LHCN-M2 (cell line): ENCODE data around the gene A1BG. TPM values are rescaled to one million over a fixed set of nuclear protein-coding genes. Genes with fewer than 3 reads are reported as not detected.
"Not testable (repeated sequence)": the region's sequence is repeated elsewhere in the genome, so short reads cannot be mapped to it uniquely, and the experiment has no call there.

ENCODE experiments used
- DNase-seq: peaks from one replicate; pipeline ENCODE4 v3.0.0-alpha.2; 2012; ENCODE audit warnings: low read depth
- total RNA-seq: library from RNA; depleted of rRNA; stranded (reverse); fragments of >200 nt; gene quantifications from 2 replicates; pipeline ENCODE4 v1.2.3, GENCODE V29; 2014

The A1BG gene
- total RNA-seq, 1 experiment from 2014 or later: 27.7 TPM

DNA sequence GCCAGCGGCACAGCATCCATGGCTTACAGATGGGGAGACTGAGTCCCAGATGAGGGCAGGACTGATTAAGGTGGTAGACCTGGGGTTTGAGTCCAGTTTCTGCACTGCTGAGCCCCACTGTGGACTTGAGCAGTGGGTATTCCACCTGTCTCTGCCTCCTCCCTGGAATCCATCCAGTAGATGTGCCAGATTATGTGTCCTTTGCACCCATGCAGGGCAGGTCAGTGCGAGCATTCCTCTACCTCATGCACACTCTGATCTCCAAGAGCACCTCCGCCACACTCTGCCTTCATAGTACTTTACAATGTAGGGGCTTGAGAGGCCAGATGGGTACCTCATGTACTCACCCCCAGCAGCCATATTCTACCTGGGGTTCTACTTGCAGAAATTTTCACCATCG lies 16.5 kb downstream of the A1BG start:
- DNase-seq: no peak

DNA sequence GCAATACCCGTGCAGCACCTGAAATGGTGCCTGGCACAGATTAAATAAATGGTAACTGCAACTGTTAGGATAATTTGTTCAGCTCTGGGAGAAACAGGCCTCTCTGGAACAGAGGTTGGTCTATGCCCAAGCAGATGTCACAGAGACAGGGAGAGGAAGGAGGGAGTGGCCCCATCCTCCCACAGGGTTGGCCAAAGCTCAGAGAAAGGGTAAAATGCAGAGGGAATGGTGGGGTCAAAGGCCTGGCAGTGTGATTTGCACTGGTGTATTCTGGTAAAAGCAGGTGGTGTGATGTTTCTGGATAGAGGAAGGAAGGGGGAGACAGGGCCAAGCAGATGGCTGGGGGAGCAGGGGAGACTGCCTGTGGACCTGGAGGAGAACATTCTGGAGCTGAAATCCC lies 17.1 kb downstream of the A1BG start:
- DNase-seq: no peak

DNA sequence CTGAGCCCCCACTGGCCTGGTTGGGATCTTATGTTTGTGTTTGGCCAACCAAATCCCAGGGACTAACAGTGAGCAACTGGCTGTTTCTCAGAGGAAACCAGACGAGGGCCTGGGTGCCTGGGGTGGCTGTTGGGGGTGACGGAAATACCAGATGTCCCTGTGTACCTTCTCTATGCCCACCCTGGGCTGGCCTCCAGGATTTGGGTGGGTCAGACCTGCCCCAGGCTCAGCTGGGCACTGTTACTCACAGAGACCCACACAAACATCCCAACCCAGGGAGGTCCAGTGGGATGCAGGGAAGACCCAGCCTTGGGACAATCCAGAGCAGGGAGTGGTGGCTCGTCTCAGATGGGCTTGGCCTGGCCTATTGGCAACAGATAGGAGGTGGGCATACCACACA lies 17.7 kb downstream of the A1BG start:
- no peak for DNase-seq

- DNase-seq: no peak
Observed at GRCh38 chr19:58334691-58335249, 18.5 kb downstream of the A1BG start.

DNA sequence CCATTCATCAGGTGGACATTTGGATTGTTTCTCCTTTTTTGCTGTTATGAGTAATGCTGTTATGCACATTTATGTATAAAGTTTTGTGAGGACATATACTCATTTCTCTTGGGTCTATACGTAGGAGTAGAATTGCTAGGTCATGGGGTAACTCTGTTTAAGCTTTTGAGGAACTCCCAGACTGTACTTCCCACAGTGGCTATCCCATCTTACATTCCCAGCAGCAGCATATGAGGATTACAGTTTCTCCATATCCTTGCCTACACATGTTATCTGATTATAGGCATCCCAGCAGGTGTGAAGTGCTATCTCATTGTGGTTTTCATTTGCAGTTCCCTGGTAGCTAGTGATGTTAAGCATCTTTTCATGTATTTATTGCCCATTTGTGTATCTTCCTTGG lies 20.6 kb downstream of the A1BG start:
- no peak for DNase-seq

DNA sequence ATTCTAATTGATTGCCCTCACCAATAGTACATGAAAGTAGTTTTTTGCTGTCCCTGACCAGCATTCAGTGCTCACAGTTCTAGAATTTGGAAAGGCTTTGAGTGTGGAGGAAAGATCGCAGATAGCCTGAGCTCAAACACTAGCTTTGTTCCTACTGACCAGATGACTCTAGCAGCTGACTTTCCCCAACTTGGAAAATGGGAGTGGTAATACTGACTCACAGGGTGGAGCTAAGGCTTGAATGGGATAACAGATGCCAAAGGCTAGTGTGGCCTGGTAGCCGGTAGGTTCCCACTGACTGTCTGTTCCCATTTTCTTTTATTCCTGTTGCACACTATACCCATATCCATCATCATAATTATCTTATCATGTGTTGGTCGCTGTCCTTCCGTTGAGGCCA lies 22.8 kb downstream of the A1BG start:
- DNase-seq: peak; percentile 92

DNA sequence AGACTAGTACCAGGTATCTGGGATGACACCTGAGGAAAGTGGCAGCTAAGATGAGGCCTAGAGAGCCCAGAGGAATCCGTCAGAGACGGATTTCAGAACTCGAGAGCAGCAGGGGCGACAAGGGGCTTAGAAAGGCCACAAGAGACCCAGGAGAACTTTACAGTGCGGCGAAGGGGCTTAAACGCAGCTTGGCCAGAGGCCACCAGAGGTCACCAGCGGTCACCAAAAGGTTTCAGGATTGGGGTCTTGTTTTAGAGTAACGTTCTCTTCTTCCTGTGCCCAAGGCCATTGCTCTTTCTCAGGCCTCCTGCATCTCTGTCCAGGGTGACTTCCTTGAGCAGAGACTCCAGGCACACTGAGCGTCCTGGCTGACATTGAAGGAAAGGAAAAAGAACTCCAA lies 24.3 kb downstream of the A1BG start:
- peak; percentile 11 for DNase-seq

DNA sequence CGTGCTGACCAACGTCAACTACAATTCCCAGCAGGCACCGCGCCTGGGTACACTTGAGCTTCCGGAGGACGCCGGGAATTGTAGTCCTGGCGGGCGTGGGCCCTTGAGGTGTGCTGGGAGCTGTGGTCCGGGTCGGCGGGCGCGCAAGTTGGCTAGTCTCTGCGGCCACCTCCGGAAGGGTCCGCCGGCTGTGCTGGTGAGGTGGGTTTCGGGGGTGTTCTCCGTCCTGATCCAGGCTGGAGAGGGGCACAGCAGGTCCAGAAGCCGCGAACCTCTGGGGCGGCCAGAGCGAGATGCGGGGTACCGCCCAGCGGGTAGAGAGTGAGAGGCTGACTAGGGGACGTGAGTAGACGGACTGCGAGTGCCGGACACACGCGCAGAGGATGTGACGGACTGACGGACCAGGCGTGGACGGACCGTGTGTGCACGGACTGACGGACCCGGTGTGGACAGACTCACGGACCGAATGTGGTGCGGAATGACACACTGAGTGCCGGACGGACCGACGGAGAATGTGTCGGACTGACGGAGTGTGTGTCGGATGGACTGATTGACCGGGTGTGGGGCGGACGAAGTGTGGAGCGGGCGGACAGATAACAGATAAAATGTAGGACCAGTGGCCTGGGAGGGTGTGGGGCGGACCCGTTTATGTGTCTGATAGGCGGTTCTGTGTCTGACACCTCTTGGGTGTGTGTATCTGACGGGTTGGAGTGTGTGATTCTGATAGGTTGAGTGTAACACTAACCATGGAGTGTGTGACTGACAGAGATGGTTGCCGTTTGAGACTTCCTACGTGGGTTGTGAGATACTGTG lies 26.2 kb downstream of the A1BG start, which contains the start of gene ZSCAN22:
Gene ZSCAN22 (plus strand): TSS at position 81 of the 813 bp plus-strand sequence. CDS start 7,809 bp downstream, outside the sequence.
- DNase-seq: peak; percentile 95

- no peak for DNase-seq
Observed at GRCh38 chr19:58326501-58326913, 26.8 kb downstream of the A1BG start.

DNA sequence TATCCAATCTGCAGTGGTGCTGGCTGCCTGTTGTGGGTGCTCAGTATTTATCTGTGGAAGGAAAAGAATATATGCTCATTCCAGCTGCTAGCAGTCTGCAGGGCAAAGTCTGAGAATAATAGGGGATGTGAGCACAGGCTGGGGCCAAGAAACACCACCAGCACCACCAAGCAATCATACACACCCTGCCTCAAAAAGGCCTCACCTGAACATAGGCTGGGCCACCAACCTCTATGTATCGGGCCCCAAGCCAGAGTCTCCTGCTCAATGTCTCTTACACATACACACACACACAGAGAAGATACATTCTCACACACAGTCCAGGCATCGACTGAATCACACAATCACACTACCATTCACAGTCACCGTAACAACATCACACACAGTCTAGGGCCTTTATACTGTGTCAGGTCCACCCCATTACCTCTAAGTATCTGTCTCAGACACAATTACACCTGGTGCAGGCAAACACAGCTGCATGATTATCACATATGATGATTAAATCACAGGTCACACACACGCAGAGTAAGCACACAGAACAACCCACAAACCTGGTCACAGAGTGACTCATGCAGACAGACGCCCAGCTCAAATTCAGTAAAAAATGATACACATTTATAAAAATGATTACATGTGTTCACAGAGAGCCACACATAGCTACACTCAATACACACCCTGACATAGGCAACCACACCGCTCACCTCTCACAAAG lies 27.8 kb downstream of the A1BG start:
- DNase-seq: peak; percentile 34

GRCh38 chr19:58319241-58319640 lies 34.1 kb downstream of the A1BG start:
- DNase-seq: no peak

- no peak for DNase-seq
Observed at GRCh38 chr19:58318297-58318696, 35.0 kb downstream of the A1BG start.

GRCh38 chr19:58317476-58318072 lies 35.7 kb downstream of the A1BG start:
- DNase-seq: peak; percentile 45

GRCh38 chr19:58315580-58315979 lies 37.7 kb downstream of the A1BG start:
- no peak for DNase-seq

DNA sequence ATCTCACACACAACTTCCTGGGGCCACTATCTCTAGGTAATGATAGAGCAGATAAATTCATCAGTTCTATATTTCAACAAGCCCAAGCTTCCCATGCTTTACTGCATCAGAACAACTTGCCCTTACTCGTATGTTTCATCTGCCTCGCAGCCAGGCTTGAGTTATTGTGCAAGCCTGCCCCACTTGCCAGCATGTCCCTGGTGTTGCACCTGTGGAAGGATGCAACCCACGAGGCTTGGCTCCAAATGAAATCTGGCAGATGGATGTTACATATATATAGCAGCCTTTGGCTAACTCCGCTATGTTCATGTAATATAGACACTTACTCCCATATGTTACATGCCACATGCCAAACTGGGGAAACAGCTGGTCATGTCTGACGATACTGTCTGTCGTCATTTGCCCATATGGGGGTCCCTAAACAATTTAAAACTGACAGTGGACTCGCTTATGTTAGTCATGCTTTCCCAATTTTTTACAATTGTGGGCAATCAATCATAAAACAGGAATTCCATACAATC lies 41.9 kb downstream of the A1BG start:
- no peak for DNase-seq

- not testable (repeated sequence) for DNase-seq
Observed at GRCh38 chr19:58310685-58311084, 42.6 kb downstream of the A1BG start.

DNA sequence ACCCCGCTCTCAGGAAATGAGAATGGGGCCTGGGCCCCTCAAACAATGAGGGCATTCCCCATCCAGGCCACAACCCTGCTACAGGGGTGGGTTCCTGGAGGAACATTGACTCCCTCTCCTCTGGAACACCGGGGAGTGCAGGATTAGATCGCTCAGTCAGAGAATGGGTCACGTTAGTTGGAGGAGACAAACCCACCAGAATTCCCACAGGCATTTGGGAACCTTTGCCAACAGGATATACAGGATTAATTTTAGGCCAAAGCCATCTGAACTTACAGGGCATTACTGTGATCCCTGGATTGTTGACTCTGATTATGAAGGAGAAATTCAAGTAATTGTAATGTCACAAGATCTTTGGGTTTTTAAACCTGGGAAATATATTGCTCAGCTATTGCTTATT lies 45.6 kb downstream of the A1BG start:
- DNase-seq: no peak

DNA sequence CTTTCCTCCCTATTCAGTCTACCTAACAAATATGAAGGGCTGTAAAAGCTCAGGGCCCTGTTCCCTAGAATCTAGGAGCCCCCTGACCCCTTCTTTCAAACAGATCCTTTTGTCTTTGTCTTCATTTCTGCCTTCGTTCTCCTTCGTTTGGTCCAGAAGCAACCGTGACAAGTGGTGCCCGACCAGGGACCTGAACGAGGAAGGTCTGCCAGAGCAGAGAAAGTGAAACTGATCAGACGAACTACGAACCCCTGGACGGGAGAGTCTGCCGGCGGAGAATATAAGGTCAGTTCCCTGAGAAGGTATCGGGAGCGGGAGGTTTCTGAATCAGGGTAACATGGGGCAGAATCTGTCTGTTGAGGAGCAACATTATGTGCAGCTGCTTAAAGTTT lies 47.4 kb downstream of the A1BG start:
- no peak for DNase-seq

GRCh38 chr19:58305065-58305931 lies 48.0 kb downstream of the A1BG start, which contains the start of gene ERVK3-1:
Gene ERVK3-1 (plus strand): TSS chr19:58305377. CDS start chr19:58312169, 6,792 bp downstream.
- peak; percentile 94 for DNase-seq

DNA sequence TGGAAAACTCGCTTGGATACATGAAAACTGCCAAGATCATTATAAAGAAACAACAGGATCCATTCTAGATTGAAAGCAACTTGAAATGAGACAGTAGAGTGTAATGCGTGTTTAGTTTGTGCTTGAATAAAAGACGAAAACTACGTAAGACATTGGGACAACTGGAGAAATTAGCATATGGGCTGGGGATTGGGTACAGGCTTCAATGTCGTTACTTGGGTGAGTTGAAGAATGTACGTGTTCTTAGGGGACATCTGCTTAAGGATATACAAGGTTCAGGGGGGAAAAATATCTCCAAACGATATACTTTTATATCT lies 48.6 kb downstream of the A1BG start:
- no peak for DNase-seq

GRCh38 chr19:58304255-58304654 lies 49.0 kb downstream of the A1BG start:
- no peak for DNase-seq
